Hepatocyte (in vitro differentiated cells): ENCODE measurements around the gene FGD5.

ENCODE experiments used
- CTCF ChIP-seq: fragments of 200-600 bp; sonication (generic); IDR thresholded peaks from 2 replicates; pipeline ENCODE4 v1.5.1; 2016; ENCODE audit warnings: antibody characterized with exemption, mild to moderate bottlenecking; ENCODE audit not compliant: poor library complexity
- EZH2 ChIP-seq: fragments of 200-600 bp; sonication (generic); IDR thresholded peaks from 2 replicates; pipeline ENCODE4 v1.6.1; 2016; ENCODE audit warnings: antibody characterized with exemption, mild to moderate bottlenecking, borderline replicate concordance

GRCh38 chr3:14798231-14798630 lies 20.5 kb upstream of the FGD5 start:
- TF ChIP-seq CTCF (no peak), EZH2 (no peak)
